KBM-7 (cell line): ENCODE data around the gene WNT9B.

Experiments
- DNase-seq: peaks from one replicate; pipeline ENCODE4 v3.0.0-alpha.2; 2015
- in situ Hi-C: fragments of 300-500 bp; cut with MboI; formaldehyde crosslinking; loops from 2 replicates; pipeline ENCODE4 v1.14.3; 2020; ENCODE audit warnings: low sequenced_read_pairs, low pct_unique_long_range_greater_than_20kb, mixed read lengths

The WNT9B gene

DNA sequence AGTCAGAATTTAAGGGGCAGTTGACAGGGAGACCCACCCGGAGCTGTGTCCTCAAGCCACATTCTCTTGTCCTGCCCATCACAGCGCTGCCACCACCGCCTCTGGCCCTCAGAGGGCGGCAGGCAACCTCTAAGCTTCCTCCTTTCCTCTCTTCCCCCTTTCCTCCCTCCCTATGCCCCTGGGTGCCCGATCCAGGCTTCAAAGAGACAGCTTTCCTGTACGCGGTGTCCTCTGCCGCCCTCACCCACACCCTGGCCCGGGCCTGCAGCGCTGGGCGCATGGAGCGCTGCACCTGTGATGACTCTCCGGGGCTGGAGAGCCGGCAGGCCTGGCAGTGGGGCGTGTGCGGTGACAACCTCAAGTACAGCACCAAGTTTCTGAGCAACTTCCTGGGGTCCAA is 23.5 kb downstream of the WNT9B start:
- no peak for DNase-seq
- in situ Hi-C loops, result no loop called here

DNA sequence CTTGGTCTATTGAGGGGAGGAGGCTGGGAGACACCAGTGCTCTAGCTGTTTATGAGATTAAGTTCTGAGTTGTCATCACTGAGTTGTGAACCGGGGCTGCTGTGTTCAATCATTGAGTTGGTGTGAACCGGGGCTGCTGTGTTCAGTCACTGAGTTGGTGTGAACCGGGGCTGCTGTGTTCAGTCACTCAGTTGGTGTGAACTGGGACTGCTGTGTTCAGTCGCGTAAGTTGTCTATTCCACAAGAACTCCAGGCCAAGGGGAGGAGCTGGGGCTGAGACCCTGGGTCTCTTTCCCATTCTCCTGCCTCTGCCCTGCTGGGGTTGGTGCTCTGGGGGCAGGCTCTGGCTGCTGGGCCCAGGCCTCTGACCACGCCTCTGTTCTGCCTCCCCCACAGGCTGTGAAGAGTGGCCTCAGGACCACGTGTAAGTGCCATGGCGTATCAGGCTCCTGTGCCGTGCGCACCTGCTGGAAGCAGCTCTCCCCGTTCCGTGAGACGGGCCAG is 24.5 kb downstream of the WNT9B start:
- in situ Hi-C loops, result no loop called here
- DNase-seq, result no peak

- in situ Hi-C loops, result no loop called here
- no peak for DNase-seq
These were observed 25.0 kb downstream of the WNT9B start for GRCh38 chr17:46876353-46876887.

DNA sequence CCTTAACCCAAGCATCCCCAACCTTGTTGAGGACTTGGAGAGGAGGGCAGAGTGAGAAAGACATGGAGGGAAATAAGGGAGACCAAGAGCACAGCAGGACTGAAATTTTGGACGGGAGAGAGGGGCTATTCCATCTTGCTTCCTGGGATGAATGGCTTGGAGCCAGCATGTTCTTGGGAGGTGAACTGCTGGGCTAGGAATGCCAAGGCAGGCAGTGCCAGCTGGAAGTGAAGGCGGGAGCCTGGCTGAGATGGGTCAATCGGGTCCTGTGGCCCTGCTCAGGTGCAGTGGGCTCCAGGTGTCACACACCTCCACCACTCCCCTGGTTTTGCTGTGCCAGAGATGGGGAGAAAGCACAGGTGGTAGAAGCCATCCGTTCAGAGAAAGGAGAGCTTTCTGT is 25.5 kb downstream of the WNT9B start:
- in situ Hi-C loops, result no loop called here
- DNase-seq, result no peak

- in situ Hi-C loops, result no loop called here
These were observed 26.1 kb downstream of the WNT9B start for GRCh38 chr17:46877466-46877865.

DNA sequence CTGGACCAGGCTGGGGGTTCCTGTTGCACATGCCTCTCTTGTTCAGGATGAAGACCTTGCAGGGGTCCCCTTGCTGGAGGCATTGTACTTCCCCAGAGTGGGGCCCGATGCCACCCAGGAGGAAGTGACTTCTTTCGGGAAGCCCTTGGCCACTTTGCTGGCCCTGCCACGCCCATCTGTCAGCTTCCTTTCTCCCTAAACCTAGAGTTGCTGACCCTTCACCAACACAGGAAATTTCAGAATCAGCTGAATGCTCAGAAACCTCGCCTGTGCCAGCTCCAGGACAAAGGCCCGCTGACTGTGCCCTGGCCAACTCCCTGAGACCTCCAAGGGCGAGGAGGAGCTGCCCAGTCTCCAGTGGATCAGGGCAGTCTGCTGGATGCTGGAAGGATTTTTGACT is 26.7 kb downstream of the WNT9B start:
- in situ Hi-C loops, result no loop called here
- no peak for DNase-seq

More at GRCh38 chr17:46877466-46877865, 26.1 kb downstream of the WNT9B start:
- DNase-seq, result no peak

DNA sequence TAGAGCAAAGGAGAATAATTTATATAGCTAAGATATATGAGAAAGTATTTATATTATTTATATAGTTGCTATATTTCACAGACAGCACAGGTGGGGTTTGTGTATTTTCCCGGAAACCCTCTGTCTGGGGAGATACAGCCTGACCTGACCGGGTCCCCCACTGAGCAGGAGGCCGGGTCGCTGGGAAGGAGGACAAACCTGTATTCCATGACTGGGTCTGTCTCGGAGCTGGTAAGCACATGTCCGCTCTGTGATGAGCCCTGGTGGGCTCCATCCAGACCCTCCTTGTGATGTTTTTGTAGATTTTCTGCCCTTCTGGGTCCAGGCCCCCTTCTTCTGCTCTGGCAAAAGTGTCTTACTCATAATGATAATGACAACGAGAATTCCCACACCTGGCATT is 27.7 kb downstream of the WNT9B start:
- in situ Hi-C loops, result no loop called here

GRCh38 chr17:46881015-46881414 is 29.6 kb downstream of the WNT9B start:
- no peak for DNase-seq
- in situ Hi-C loops, result no loop called here

More for the DNA sequence above, 27.7 kb downstream of the WNT9B start:
- DNase-seq, result no peak

DNA sequence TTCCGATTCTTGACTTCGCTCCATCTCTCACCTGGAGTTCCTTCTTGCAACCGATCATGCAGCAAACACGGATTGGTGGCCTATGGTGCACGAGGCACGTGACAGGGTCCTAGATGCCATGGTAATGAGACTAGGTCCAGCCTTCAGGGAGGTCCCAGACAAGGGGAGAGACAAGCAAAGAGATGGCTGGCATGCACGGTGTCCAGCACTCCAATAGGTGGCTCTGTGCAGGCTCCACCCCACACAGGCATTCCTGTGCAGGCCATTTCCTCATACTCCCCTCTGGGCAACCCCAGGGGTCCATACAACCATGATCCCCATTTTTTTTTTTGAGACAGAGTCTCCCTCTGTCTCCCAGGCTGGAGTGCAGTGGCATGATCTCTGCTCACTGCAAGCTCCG is 31.3 kb downstream of the WNT9B start:
- in situ Hi-C loops, result no loop called here
- DNase-seq, result no peak

GRCh38 chr17:46883871-46884520 is 32.6 kb downstream of the WNT9B start:
- in situ Hi-C loops, result no loop called here
- no peak for DNase-seq

- no peak for DNase-seq
- in situ Hi-C loops, result no loop called here
These were observed 33.2 kb downstream of the WNT9B start for GRCh38 chr17:46884552-46884951.

DNA sequence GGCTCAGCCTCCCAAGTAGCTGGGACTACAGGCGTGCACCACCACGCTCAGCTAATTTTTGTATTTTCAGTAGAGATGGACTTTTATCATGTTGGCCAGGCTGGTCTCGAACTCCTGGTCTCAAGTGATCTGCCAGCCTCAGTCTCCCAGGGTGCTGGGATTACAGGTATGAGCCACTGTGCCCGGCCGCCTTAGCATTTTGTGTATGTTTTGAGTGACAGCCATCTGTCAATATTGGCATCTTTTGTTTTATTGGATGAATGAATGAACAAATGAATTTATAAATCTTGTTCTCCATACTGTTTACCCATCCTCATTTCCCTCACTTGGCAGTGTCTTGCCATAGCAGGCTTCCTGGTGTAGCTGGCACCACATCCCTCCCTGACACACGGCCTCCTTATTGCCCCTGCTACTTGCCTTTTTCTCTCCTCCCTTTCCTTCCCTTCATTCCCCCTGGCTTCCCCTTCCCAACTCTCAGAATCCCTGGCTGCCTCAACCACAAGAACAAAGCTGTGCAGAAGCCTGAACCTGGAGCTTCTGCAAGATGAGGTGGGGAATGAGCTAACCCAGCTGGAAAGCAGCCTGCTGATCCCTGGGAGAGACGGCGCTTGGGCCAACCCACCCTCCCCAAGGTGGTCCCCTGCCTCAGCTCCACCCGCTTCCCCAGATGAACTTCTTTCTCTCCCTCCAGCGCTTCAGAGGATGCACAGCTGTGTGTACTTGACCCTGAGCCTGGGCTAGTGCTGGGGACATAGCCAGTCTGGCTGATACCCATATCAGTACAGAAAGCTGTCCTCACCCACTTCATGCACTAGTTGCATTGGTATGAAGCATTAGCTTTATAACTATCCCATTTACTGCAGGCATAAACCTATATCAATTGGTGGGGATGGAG is 34.3 kb downstream of the WNT9B start:
- in situ Hi-C loops, result no loop called here
- no peak for DNase-seq

- DNase-seq, result no peak
- in situ Hi-C loops, result no loop called here
These were observed 34.9 kb downstream of the WNT9B start for GRCh38 chr17:46886310-46886663.

DNA sequence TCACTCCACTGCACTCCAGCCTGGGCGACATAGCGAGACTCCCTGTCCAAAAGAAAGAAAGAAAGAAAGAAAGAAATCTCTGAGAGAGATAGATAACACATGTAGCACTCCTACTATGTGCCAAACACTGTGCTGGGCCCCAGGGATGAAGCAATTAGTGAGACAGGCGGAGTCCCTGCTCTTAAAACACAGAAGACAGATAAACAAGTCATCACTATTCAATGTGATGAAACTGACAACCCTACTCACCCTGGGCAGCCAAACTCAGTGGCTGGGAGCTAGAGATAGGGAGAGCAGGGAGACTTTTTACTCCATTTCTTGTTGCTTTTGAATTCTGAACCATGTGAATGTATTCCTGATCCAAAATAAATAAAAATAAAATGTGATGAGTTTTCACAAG is 36.3 kb downstream of the WNT9B start:
- in situ Hi-C loops, result no loop called here
- no peak for DNase-seq

DNA sequence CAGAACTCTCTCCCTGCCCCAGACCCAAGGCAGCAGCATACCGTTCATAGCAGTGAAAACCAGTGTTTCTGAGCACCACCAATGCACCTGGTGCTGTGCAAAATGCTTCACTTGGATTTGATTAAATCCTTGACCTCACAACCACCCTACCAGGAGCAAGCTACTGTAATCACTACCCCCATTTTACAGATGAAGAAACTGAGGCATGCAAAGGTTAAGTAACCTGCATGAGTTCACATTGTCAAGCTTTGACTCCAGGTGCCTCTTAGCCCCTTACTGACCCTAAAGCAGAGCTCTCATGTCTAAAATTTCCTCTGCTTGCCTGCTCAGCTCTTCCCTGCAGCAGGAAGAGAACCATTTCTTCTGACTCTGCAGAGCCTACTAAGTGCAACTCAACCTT is 37.3 kb downstream of the WNT9B start:
- in situ Hi-C loops, result no loop called here
- no peak for DNase-seq

- DNase-seq, result no peak
- in situ Hi-C loops, result no loop called here
These were observed 38.1 kb downstream of the WNT9B start for GRCh38 chr17:46889519-46889918.

DNA sequence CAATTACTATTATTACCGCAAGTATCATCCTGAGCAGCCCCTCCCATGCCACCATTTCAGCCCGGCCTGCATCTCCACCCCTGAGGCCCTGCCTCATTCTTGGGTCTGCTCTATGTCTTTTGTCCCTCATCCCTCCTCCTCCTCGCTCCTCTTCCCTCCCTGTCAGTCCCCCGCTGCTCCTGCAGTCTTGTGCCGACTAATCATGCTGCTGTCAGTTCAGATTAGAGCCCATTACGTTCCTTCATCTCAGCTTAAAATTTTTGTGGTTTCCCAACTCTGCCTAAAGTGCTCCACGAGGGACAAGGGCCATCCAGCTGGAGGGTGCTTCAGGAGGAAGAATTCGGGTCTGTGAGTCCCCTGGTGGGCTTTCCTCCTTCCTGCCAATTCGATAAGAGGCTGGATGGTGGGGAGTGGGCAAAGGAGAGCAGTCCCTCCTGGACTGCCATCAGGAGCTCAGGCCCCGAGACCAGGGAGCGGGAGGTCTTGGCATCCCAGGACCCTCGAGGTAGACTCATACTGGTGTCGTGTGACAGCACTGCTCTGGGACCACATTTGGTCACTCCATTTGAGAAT is 38.7 kb downstream of the WNT9B start:
- no peak for DNase-seq
- in situ Hi-C loops, result no loop called here

GRCh38 chr17:46890638-46891037 is 39.3 kb downstream of the WNT9B start:
- no peak for DNase-seq
- in situ Hi-C loops, result no loop called here

DNA sequence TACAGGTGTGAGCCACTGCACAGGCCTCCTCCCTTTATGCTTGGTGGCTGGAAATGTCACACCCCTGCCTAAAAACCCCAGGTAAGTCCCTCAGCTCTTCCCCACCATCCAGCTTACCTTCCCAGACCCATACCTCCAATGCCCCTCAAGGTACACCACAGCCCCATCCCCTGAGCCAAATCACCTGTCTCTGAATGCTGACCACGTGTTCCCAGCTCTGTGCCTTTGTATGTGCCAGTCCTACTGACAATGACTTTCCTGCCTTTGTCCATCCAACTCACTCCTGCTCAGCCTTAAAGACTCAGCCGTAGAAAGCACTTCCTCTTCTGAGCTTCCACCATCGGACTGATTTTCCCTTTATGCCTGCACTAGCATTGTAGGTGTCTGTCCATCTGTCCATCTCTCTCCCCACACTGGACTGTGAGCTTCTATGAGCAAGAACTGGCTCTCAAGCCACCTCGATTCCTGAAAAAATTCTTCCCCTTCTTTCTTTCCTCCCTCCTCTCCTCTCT is 40.9 kb downstream of the WNT9B start:
- in situ Hi-C loops, result no loop called here
- no peak for DNase-seq

DNA sequence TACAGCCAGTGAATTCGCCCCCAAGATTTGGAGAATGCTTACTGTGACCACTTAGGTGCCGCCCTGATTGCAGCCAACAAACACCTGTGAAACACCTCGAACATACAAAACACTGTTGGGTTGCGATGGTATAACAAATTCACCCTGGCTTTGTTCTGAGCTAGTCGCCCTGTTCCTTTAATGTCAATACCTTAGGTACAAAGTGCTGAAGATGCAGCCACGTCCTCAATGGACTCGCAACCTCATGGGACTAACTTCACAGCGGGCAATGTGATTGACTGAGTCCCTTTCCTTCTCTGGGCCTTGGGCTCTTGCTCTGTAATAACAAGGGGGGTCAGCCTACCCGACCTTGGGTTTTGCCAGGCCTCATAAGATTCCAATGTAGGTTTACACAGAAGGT is 42.6 kb downstream of the WNT9B start:
- in situ Hi-C loops, result no loop called here
- DNase-seq, result no peak
